Type B pancreatic cell (in vitro differentiated cells): ENCODE measurements around the gene LIN28B. TPM values are rescaled to one million over a fixed set of nuclear protein-coding genes. Genes with fewer than 3 reads are reported as not detected.

Source experiments
- DNase-seq: peaks from one replicate; pipeline ENCODE4 v3.0.0; 2021; ENCODE audit warnings: mixed read lengths; ENCODE audit not compliant: unreplicated experiment; ENCODE audit errors: extremely low spot score
- H3K27ac Mint-ChIP-seq: 2 replicates; pipeline ENCODE4 v1.8.0; 2021; ENCODE audit warnings: mild to moderate bottlenecking, mixed read lengths
- H3K27me3 Mint-ChIP-seq: 2 replicates; pipeline ENCODE4 v1.8.0; 2021; ENCODE audit warnings: mixed read lengths
- H3K36me3 Mint-ChIP-seq: 2 replicates; pipeline ENCODE4 v1.8.0; 2021; ENCODE audit warnings: mixed read lengths
- H3K4me1 Mint-ChIP-seq: one replicate; pipeline ENCODE4 v1.8.0; 2021; ENCODE audit warnings: mixed read lengths; ENCODE audit not compliant: unreplicated experiment
- H3K4me3 Mint-ChIP-seq: 2 replicates; pipeline ENCODE4 v1.8.0; 2021; ENCODE audit warnings: mild to moderate bottlenecking, mixed read lengths
- H3K9me3 Mint-ChIP-seq: 2 replicates; pipeline ENCODE4 v1.8.0; 2021; ENCODE audit warnings: mixed read lengths
- total RNA-seq: library from RNA; stranded (reverse); gene quantifications from 2 replicates; pipeline ENCODE4 v1.2.1, GENCODE V29; 2021; ENCODE audit warnings: low replicate concordance
- TF ChIP-seq, protein P1 (sequence below): fragments of 200-600 bp; sonication (generic); conservative IDR thresholded peaks from 2 replicates; pipeline ENCODE4 v1.5.0; 2021; ENCODE audit warnings: antibody characterized with exemption, mild to moderate bottlenecking

LIN28B gene
- total RNA-seq, 1 donor from 2014 or later = 22.3 TPM

DNA sequence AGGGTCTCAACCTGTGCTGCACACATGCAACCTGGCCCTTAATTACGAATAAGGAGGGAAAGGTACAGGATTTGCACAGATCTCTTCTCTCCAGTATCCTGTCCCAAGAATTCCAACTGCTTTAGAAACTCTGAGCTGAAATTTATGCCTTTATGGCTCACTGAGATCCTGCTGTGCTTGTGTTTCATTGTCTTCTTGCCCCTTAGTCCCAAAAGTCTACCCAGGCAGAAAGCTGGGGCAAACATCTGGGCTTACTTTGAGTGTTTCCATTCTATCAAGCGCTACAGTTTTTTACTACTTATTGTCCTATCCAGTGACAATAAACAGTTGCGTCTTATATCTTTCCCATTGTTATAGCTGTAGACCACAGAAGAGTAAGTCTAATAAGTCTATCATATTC is 99.7 kb downstream of the LIN28B start:
- peaks cover 8% of the 10 kb centered on the region for H3K9me3 Mint-ChIP-seq
- H3K27ac Mint-ChIP-seq = no peak overlapping the region
- no peaks in the 10 kb centered on the region for H3K27me3 Mint-ChIP-seq
- H3K4me1 Mint-ChIP-seq = peaks cover 4% of the 10 kb centered on the region
- no peak for DNase-seq
- TF ChIP-seq, protein P1, sequence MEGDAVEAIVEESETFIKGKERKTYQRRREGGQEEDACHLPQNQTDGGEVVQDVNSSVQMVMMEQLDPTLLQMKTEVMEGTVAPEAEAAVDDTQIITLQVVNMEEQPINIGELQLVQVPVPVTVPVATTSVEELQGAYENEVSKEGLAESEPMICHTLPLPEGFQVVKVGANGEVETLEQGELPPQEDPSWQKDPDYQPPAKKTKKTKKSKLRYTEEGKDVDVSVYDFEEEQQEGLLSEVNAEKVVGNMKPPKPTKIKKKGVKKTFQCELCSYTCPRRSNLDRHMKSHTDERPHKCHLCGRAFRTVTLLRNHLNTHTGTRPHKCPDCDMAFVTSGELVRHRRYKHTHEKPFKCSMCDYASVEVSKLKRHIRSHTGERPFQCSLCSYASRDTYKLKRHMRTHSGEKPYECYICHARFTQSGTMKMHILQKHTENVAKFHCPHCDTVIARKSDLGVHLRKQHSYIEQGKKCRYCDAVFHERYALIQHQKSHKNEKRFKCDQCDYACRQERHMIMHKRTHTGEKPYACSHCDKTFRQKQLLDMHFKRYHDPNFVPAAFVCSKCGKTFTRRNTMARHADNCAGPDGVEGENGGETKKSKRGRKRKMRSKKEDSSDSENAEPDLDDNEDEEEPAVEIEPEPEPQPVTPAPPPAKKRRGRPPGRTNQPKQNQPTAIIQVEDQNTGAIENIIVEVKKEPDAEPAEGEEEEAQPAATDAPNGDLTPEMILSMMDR = no peak
- peaks cover 25% of the 10 kb centered on the region for H3K36me3 Mint-ChIP-seq
- H3K4me3 Mint-ChIP-seq = no peak overlapping the region

- Mint-ChIP-seq H3K9me3 (peaks cover 4% of the 10 kb centered on the region), H3K4me1 (peaks cover 4% of the 10 kb centered on the region), H3K36me3 (peaks cover 20% of the 10 kb centered on the region), H3K27me3 (no peaks in the 10 kb centered on the region), H3K4me3 (no peak overlapping the region), H3K27ac (no peak overlapping the region)
- TF ChIP-seq, protein P1 = no peak
- no peak for DNase-seq
These were observed 100.3 kb downstream of the LIN28B start for GRCh38 chr6:105057160-105057559.

DNA sequence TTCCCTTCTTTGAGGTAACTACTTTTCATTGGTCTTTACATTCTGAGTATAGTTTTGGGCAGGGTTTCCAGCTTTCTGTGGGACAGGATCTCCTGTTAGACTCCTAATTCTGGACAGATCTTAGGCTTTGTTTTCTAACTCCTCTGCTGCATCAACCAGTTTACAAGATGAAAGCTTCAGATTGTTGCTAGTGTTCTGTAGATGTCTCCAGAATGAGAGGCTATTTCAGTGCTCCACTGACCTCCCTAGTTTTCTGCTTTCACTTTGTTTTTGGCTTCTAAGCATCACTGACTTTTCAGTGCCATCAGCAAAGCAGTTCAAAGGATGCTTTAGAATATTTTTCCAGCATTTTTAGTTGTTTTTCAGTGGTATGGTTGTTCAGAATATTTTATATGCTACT is 101.4 kb downstream of the LIN28B start:
- no peak overlapping the region for H3K4me3 Mint-ChIP-seq
- H3K36me3 Mint-ChIP-seq = peaks cover 20% of the 10 kb centered on the region
- H3K9me3 Mint-ChIP-seq = peaks cover 4% of the 10 kb centered on the region
- TF ChIP-seq, protein P1 = no peak
- DNase-seq = no peak
- peaks cover 4% of the 10 kb centered on the region for H3K4me1 Mint-ChIP-seq
- no peak overlapping the region for H3K27ac Mint-ChIP-seq
- no peaks in the 10 kb centered on the region for H3K27me3 Mint-ChIP-seq

DNA sequence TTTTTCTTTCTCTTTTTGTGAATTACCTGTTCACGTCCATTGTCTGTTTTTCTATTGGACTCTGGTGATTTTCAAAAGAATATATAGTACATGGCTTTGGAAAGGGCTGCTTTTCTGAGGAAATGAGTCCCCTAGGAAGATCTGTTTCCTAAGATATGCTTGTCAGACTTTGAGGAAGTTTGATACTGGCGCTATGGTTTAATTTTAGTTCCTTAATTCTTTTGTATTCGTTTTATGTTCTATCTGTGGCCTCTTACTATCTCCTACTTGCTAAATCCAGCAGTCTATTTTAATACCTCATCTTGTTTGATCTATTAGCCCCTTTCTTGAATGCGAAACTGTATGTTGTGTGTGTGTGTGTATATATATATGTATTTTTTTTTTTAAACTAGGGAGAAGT is 101.9 kb downstream of the LIN28B start:
- no peak for DNase-seq
- no peak overlapping the region for H3K27ac Mint-ChIP-seq
- H3K4me1 Mint-ChIP-seq = peaks cover 4% of the 10 kb centered on the region
- H3K9me3 Mint-ChIP-seq = peaks cover 4% of the 10 kb centered on the region
- H3K4me3 Mint-ChIP-seq = no peak overlapping the region
- peaks cover 20% of the 10 kb centered on the region for H3K36me3 Mint-ChIP-seq
- TF ChIP-seq, protein P1 = no peak
- H3K27me3 Mint-ChIP-seq = no peaks in the 10 kb centered on the region

DNA sequence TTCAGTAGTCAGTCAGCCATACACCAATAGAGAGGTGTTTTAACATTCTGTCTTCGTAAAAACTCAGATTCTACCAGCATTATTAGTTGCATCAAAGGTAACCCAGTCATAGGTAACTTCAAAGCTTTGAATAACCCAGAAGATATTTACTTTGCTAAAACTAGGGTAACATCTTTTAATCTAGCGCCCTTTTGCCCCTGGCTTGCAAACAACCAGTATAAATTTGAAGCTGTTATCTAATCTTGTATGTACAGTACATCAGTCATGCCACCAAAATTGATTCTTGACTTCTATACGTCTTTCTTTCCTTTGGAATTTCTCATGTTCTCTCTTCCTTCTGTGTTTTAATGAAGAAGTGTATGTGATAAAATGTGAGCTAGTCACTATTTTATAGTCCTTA is 109.3 kb downstream of the LIN28B start:
- Mint-ChIP-seq H3K4me1 (peaks cover 27% of the 10 kb centered on the region), H3K4me3 (no peak overlapping the region), H3K9me3 (no peaks in the 10 kb centered on the region), H3K27me3 (no peaks in the 10 kb centered on the region), H3K36me3 (no peaks in the 10 kb centered on the region), H3K27ac (no peak overlapping the region)
- DNase-seq = no peak
- TF ChIP-seq, protein P1 = no peak

DNA sequence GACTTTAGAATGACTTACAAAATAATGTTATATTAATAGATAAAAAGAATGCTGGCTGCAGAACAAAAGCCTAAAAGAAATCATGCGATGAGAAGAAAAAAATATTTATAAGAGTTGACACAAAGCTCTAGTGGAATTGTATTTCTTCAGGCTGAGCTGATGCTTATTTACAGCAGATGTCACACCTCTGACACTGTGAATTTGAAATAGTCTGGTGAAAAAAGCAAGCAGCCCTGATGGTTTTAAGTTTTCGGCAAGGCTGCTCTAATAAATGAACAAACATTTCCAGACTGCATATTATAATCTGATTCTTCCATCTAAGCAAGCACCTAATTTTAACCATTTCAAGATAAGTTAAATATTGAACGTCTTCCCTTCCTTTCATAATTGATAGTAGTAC is 109.9 kb downstream of the LIN28B start:
- Mint-ChIP-seq H3K27me3 (no peaks in the 10 kb centered on the region), H3K4me1 (peaks cover 27% of the 10 kb centered on the region), H3K4me3 (no peak overlapping the region), H3K36me3 (no peaks in the 10 kb centered on the region), H3K9me3 (no peaks in the 10 kb centered on the region), H3K27ac (no peak overlapping the region)
- TF ChIP-seq, protein P1 = no peak
- DNase-seq = no peak
